OCI-LY3 (cell line): ENCODE measurements around the gene ZKSCAN2.

Experiments used
- CTCF ChIP-seq: fragments of 200-600, 300-600 bp; sonication (generic); IDR thresholded peaks from 2 replicates; pipeline ENCODE4 v1.5.1; 2014; ENCODE audit warnings: antibody characterized with exemption, low read length, low read depth
- EZH2phosphoT487 ChIP-seq: fragments of 200-600 bp; shearing (Covaris generic); IDR thresholded peaks from 2 replicates; pipeline ENCODE4 v1.6.1; 2018; ENCODE audit warnings: antibody characterized with exemption, mixed run types, low read depth

- TF ChIP-seq CTCF, result no peak
- no peak for TF ChIP-seq EZH2phosphoT487
Observed at GRCh38 chr16:25213709-25214397, 43.8 kb downstream of the ZKSCAN2 start.
